Embryonic facial prominence (tissue), 1 donor: Measurements from ENCODE around the gene PRRG2.

Source experiments
- DNase-seq: peaks from one replicate; pipeline ENCODE4 v3.0.0-alpha.2; 2016; ENCODE audit errors: extremely low spot score

Gene PRRG2

DNA sequence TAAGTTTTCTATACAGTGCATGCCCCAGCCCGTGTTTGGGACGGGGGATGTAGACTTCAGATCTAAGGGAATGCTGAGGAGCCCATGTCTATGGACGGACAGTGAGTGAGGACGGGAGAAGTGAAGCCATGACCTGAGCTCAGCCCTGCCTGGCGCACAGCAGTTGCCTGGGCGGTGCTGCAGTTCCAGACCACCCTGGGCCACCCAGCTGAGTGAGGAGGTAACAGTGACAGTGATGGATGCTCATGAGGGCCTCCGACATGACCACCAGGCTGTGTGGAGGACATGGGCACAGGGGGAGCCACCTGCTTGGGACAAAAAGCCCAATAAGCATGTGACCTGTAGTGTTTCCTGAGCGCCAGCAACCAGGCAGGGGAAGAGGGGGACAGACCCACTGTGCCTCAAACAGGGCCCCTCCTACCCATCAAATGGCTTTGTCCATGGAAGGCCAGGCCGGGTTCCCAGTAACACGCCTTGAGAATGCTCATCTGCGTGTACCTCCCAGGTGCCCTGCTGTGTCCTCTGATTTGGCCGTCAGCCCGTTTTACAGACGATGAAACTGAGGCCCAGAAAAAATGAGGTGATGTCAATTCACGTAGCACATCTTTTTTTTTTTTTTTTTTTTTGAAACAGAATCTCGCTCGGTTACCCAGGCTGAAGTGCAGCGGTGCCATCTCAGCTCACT is 23.3 kb upstream of the PRRG2 start:
- no peak for DNase-seq

DNA sequence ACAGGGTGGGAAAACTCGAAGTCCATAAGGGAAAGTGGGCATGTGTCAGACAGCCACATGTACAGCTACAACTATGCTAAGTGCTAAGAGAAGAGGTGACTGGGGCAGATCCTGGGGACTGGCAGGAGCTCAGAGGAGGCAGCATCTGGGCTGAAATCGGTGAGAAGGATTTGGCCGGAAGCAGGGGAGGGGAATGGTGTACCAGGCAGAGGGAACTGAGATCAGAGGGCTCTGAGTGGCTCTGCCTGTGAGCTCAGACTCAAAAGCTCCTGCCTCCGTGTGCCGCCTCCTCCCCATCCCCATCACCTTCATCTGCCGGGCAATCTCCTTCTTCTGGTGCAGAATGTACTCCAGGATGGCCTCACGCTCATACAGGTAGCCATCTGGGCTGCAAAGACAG is 22.5 kb upstream of the PRRG2 start:
- DNase-seq = no peak

GRCh38 chr19:49559443-49559842 is 21.7 kb upstream of the PRRG2 start:
- no peak for DNase-seq

DNA sequence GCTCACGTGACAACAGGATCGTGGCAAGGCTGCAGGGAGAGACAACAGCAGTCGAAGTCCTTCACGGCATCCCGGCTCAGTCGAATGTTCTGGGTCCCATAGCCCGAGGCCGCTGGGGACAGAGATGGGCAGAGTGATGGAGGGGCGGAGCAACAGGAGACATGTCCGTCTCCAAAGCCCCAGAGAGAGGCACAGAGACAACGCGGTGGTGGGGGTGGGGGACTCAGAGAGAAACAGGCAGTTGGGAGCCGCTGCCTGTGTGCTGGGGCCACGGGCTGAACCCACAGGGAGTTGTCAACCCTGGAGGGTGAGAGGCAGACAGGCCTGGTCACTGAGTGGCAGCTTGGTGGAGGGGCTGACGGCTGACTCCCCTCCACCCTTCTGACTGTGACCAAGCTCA is 21.2 kb upstream of the PRRG2 start:
- DNase-seq = no peak

GRCh38 chr19:49560358-49560900 is 20.7 kb upstream of the PRRG2 start:
- DNase-seq = no peak

GRCh38 chr19:49564616-49565045 is 16.5 kb upstream of the PRRG2 start:
- no peak for DNase-seq

DNA sequence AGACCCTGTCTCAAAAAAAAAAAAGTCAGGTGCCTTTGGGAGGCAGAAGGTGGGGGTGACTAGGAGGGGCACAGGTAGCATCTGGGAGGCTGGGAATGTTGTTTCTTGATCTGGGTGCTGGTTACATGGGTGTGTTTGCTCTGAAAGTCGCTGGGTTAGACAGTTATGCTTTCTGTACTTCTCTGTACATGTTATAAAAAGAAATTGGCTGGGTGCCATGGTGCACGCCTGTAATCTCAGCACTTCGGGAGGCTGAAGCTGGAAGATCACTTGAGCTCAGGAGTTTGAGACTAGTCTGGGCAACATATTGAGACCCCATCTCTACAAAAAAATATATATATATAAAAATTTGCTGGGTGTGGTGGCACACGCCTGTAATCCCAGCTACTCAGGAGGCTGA is 15.9 kb upstream of the PRRG2 start:
- no peak for DNase-seq

- DNase-seq = no peak
Measured at GRCh38 chr19:49566302-49566701, 14.8 kb upstream of the PRRG2 start.

GRCh38 chr19:49567861-49568441 is 13.2 kb upstream of the PRRG2 start:
- DNase-seq = peak; percentile 49

DNA sequence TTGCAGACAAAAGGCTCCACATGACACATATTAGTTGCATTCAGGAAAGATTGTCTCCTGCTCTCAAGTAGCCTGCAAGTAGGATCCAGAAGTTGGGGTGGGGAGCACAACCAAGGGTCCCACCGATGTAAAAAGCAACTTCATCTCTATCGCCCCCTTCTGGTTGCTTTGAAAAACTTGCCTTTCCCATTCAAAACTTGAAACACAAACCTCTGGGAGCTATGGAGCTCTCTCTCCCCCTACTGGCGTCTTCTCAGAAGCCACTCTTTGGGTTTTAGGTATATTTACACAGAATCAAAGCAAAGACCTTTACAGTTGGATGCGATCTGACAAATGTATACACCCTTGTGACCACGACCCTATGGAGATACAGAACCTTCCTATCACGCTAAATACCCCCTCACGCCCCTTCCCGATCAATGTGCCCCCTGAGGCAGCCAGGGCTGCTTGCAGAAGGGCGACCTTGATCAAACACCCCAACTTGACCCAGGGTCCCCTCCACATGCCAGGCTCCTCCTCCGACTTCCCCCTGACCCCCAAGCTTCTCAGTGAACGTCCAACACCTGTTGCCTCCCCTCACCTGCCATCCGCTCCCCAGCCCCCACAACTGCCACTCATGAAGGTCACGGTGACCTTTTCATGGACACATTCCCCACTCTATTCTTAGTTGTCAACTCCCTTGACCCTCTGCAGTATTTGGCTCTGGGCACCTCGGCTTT is 10.8 kb upstream of the PRRG2 start:
- DNase-seq = peak; percentile 62

GRCh38 chr19:49570997-49571676 is 10.0 kb upstream of the PRRG2 start:
- DNase-seq = no peak

GRCh38 chr19:49573009-49573408 is 8.1 kb upstream of the PRRG2 start:
- no peak for DNase-seq

GRCh38 chr19:49573425-49573824 is 7.7 kb upstream of the PRRG2 start:
- no peak for DNase-seq

- no peak for DNase-seq
Measured at GRCh38 chr19:49574206-49574755, 6.8 kb upstream of the PRRG2 start.

GRCh38 chr19:49579193-49579592 is 1.9 kb upstream of the PRRG2 start:
- DNase-seq = no peak

GRCh38 chr19:49579947-49580263 is 1.2 kb upstream of the PRRG2 start:
- no peak for DNase-seq

GRCh38 chr19:49580264-49581006 is 681 bp upstream of the PRRG2 start, which contains the start of gene NOSIP:
TSS of gene NOSIP (minus strand) at chr19:49580556. CDS start at chr19:49560691, 19,865 bp downstream.
- DNase-seq = peak; percentile 97

- DNase-seq = no peak
Measured at GRCh38 chr19:49583239-49583638, 2.1 kb downstream of the PRRG2 start.

- no peak for DNase-seq
Measured at GRCh38 chr19:49585023-49585422, 3.9 kb downstream of the PRRG2 start.

DNA sequence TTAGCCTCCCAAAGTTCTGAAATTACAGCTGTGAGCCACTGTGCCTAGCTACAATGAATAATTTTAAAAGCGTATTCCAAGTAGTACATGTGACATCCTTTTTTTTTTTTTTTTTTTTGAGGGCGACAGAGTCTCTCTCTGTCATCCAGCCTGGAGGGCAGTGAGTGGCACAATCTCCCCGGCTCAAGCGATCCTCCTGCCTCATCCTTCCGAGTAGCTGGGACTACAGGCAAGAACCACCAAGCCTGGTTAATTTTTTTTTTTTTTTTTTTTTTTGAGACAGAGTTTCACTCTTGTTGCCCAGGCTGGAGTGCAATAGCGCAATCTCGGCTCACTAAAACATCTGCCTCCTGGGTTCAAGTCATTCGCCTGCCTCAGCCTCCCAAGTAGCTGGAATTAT is 6.1 kb downstream of the PRRG2 start:
- no peak for DNase-seq
